ENCODE results near the gene B4GALT1. TPM values are rescaled to one million over a fixed set of nuclear protein-coding genes. Genes with fewer than 3 reads are reported as not detected.

B4GALT1 gene
- total RNA-seq, 4 donors from 2014 or later: 51.6 to 74.4 (median 65.3) TPM

- DNase-seq (ENCODE audit: low spot score in 2 of 2): no peak
- Histone ChIP-seq H3K36me3 (peaks cover 0 to 26% (median 0%) of the 10 kb centered on the region in 3 donors), H3K27ac (peak overlapping the region in 1 of 4 donors; percentile 23), H3K4me1 (peaks cover 0 to 92% (median 56%) of the 10 kb centered on the region in 4 donors), H3K9me3 (no peaks in the 10 kb centered on the region), H3K27me3 (no peaks in the 10 kb centered on the region), H3K4me3 (no peak overlapping the region)
- WGBS, 2 donors: 86 to 90% methylated on average over 9 to 11 of the region's 11 CpGs
- no peak for TF ChIP-seq POLR2A (IDR thresholded peaks at IDR 0.05)
- no peak for TF ChIP-seq CTCF (IDR thresholded peaks at IDR 0.05)
- no peak for TF ChIP-seq EP300 (IDR thresholded peaks at IDR 0.05)
Measured at GRCh38 chr9:33137781-33138264, 29.3 kb downstream of the B4GALT1 start.

DNA sequence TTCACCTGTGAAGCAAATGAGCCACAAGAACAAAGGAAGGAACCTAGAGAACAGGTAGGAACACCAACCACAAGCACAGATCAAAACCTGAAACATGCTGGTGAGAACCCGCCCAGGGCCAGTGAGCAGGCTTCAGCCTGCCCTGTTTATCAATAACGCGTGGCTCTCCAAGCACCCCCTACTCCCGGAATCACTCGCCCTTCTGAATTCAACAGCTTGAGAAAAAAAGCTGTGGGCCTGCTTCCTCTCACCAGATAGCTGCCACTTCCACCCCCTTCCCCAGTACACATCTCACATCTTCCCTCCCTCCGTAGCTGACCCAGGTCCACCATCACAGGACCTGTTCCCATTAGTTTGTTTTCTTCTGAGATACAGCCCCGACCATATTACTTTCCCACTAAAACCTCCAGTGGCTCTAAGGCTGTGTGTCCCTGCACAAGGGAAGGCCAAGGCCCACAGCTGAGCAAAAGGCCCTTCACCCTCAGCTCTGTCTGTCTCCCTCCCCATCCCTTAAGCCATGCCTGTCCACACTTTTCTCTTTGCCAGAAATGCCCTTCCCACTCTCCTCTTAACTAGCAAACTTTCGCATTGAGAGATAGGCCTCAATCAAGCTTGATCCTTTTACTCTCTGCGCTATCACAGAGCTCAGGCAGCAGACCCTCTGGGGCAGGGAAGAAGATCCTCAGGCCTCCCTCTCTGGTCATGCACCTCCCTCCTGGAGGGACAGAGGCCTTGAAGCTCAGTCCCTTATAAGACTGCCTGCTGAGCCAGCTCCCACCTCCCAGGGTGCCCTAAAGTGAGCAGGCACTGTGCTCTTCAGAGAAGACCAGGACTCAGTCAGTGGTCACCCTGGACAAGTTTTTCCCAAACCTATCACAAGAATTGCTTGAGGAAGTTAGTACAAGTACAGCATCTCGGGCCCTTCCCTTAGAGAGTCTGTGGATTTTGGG is 30.1 kb downstream of the B4GALT1 start:
- TF ChIP-seq CTCF (IDR thresholded peaks at IDR 0.05) (no peak), EP300 (IDR thresholded peaks at IDR 0.05) (no peak)
- WGBS, 2 donors: 84 to 91% methylated on average over 9 to 10 of the region's 10 CpGs
- H3K27me3 ChIP-seq: no peaks in the 10 kb centered on the region
- no peaks in the 10 kb centered on the region for H3K9me3 ChIP-seq
- no peak for DNase-seq (ENCODE audit: low spot score in 2 of 2)
- no peak overlapping the region for H3K4me3 ChIP-seq
- H3K36me3 ChIP-seq: peaks cover 0 to 33% (median 0%) of the 10 kb centered on the region in 3 donors
- H3K4me1 ChIP-seq: peaks cover 0 to 90% (median 49%) of the 10 kb centered on the region in 4 donors
- H3K27ac ChIP-seq: peak overlapping the region in 1 of 4 donors; percentile 23

DNA sequence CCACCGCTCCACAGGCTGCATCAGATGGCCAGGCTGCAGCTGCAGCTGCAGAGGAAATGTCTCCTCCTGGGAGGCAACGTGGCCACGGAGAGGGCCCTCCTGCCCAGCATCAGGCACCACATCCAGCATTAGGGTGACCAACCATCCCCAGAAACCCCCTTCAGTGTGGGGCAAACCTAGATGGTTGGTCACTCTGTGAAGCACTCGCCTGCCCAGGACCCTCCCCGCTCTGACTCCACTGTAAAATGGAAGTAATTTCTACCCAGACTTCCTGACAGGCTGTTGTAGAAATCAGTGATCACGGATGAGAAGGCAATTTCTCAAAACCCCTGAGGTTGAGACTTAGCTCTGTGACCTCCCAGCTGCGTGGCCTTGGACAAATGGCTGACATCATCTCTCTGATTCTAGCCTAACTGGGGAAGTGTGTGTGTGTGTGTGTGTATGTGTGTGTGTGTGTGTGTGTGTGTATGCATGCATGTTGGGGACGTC is 31.6 kb downstream of the B4GALT1 start:
- 33 to 57% methylated on average over 7 to 8 of the region's 8 CpGs for WGBS, 2 donors
- H3K4me3 ChIP-seq: no peak overlapping the region
- no peaks in the 10 kb centered on the region for H3K27me3 ChIP-seq
- peaks cover 0 to 45% (median 0%) of the 10 kb centered on the region in 3 donors for H3K36me3 ChIP-seq
- DNase-seq (ENCODE audit: low spot score in 2 of 2): peak in 1 of 2 donors; percentile 43
- TF ChIP-seq CTCF (IDR thresholded peaks at IDR 0.05) (no peak), EP300 (IDR thresholded peaks at IDR 0.05) (peak in 1 of 2 donors; percentile 15)
- H3K9me3 ChIP-seq: no peaks in the 10 kb centered on the region
- peak overlapping the region in 2 of 4 donors; percentile 23 to 48 for H3K27ac ChIP-seq
- peaks cover 0 to 90% (median 39%) of the 10 kb centered on the region in 4 donors for H3K4me1 ChIP-seq

DNA sequence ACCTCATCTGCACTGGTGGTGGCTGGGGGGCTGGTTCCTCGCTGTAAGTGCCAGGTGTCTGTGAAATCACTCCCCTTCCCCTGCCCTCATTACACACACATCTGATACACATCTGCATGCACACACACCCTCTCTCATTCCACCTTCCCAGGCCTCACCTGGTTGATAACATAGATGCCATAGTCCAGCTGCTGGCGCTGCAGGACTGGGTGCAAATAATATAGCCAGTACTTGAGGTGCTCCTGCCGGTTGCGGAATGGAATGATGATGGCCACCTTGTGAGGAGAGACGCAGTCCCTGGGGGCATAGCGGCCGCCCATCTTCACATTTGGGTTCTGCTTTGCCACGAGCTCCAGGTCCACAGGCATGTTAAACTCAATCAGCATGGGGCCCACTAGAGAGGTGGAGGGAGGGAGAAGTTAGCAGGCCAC is 32.1 kb downstream of the B4GALT1 start:
- peaks cover 0 to 49% (median 0%) of the 10 kb centered on the region in 3 donors for H3K36me3 ChIP-seq
- DNase-seq (ENCODE audit: low spot score in 2 of 2): no peak
- peak overlapping the region in 2 of 4 donors; percentile 23 to 48 for H3K27ac ChIP-seq
- peaks cover 0 to 90% (median 39%) of the 10 kb centered on the region in 4 donors for H3K4me1 ChIP-seq
- no peak overlapping the region for H3K4me3 ChIP-seq
- H3K27me3 ChIP-seq: no peaks in the 10 kb centered on the region
- H3K9me3 ChIP-seq: no peaks in the 10 kb centered on the region
- TF ChIP-seq CTCF (IDR thresholded peaks at IDR 0.05) (no peak), EP300 (IDR thresholded peaks at IDR 0.05) (no peak), POLR2A (IDR thresholded peaks at IDR 0.05) (no peak)
- WGBS, 2 donors: 78 to 92% methylated on average over 5 to 8 of the region's 8 CpGs

- 93 to 94% methylated on average over 7 of the region's 7 CpGs for WGBS, 2 donors
- TF ChIP-seq POLR2A (IDR thresholded peaks at IDR 0.05) (no peak), EP300 (IDR thresholded peaks at IDR 0.05) (no peak), CTCF (IDR thresholded peaks at IDR 0.05) (no peak)
- Histone ChIP-seq H3K4me1 (peaks cover 0 to 84% (median 30%) of the 10 kb centered on the region in 4 donors), H3K9me3 (no peaks in the 10 kb centered on the region), H3K4me3 (no peak overlapping the region), H3K27ac (no peak overlapping the region), H3K36me3 (peaks cover 0 to 68% (median 0%) of the 10 kb centered on the region in 3 donors), H3K27me3 (no peaks in the 10 kb centered on the region)
- DNase-seq (ENCODE audit: low spot score in 2 of 2): no peak
Measured at GRCh38 chr9:33133186-33133585, 34.0 kb downstream of the B4GALT1 start.
